K562 (cell line): ENCODE data around the gene GLIPR2. TPM values are rescaled to one million over a fixed set of nuclear protein-coding genes. Genes with fewer than 3 reads are reported as not detected.

Source experiments
- ATAC-seq: fragments of 200-7000 bp; cut with Tn5 transposase; 3 replicates; pipeline ENCODE4 v1.9.1; 2020; ENCODE audit warnings: moderate library complexity
- BruUV-seq: library from RNA; stranded (reverse); fragments of 400-500 nt; replicated peaks from 2 replicates; lab custom pipeline; 2021; lab: Mats Ljungman, UMichigan
- CTCF ChIA-PET: fragments of 300-600 bp; formaldehyde crosslinking; extraction: SDS; loops from one replicate; lab custom pipeline; 2021; ENCODE audit warnings: low intra/inter-chr PET ratio; lab: Yijun Ruan, JAX
- POLR2A ChIA-PET: fragments of 300-600, 350-650 bp; sonication (Branson Sonifier 250); formaldehyde crosslinking; extraction: SDS; loops from one replicate; lab custom pipeline; 2021; ENCODE audit warnings: antibody characterized with exemption, inconsistent platforms; lab: Yijun Ruan, JAX
- DNase-seq, 4 experiments: peaks; one replicate each; pipeline versions ENCODE4 v3.0.0 to v3.0.0-alpha.2; 2011 to 2018; ENCODE audit warnings: low spot score in 3 of 4, mixed read lengths in 3 of 4; ENCODE audit errors: extremely low read depth in 1 of 4
- FAIRE-seq: peaks from 2 replicates; lab custom pipeline; 2011; peaks lifted over from hg19 to GRCh38; lab: Jason Lieb, UNC
- H2AFZ ChIP-seq: 2 replicates; pipeline ENCODE4 v1.6.0; 2011; ENCODE audit warnings: low read depth, low read length, control low read depth, inconsistent platforms
- H3K27ac ChIP-seq: fragments of 200-600 bp; 3 replicates; pipeline ENCODE4 v1.8.0; 2011; ENCODE audit warnings: low read depth, mild to moderate bottlenecking, control low read depth, inconsistent platforms, low read length, moderate library complexity, mixed read lengths; ENCODE audit errors: extremely low read depth
- H3K27me3 ChIP-seq, 2 experiments: fragments of 300-600 bp in 1 of 2; 2 replicates in 1 of 2; 3 replicates in 1 of 2; pipeline versions ENCODE4 v1.6.0 to v1.8.0; 2011; ENCODE audit warnings: inconsistent platforms in 2 of 2, low read length in 2 of 2, mild to moderate bottlenecking in 1 of 2, mixed read lengths in 1 of 2, moderate library complexity in 1 of 2; ENCODE audit not compliant: control insufficient read depth in 2 of 2, insufficient read depth in 2 of 2
- H3K36me3 ChIP-seq: fragments of 300-600 bp; 3 replicates; pipeline ENCODE4 v1.8.0; 2011; ENCODE audit warnings: mild to moderate bottlenecking, low read length, inconsistent platforms; ENCODE audit not compliant: control insufficient read depth, insufficient read depth
- H3K4me1 ChIP-seq, 2 experiments: fragments of 200-600 bp in 1 of 2; replicated peaks in 1 of 2; 2 replicates in 1 of 2; 3 replicates in 1 of 2; pipeline versions ENCODE4 v1.5.1 to v1.8.0; 2011; ENCODE audit warnings: inconsistent platforms in 2 of 2, low read length in 2 of 2, mild to moderate bottlenecking in 1 of 2, mixed read lengths in 1 of 2, moderate library complexity in 1 of 2; ENCODE audit not compliant: control insufficient read depth in 2 of 2, insufficient read depth in 2 of 2
- H3K4me2 ChIP-seq: 2 replicates; pipeline ENCODE4 v1.6.1; 2011; ENCODE audit warnings: low read length, control low read depth, inconsistent platforms, mixed read lengths; ENCODE audit not compliant: insufficient read depth
- H3K4me3 ChIP-seq: fragments of 200-600 bp; sonication (generic), shearing (Covaris generic); 2 replicates; pipeline ENCODE4 v1.5.1; 2016; ENCODE audit warnings: control low read depth, inconsistent platforms
- H3K79me2 ChIP-seq: fragments of 200-600 bp; 3 replicates; pipeline ENCODE4 v1.8.0; 2011; ENCODE audit warnings: low read length, inconsistent platforms; ENCODE audit not compliant: control insufficient read depth, insufficient read depth
- H3K9ac ChIP-seq, 2 experiments: 2 replicates each; pipeline versions ENCODE4 v1.6.0 to v1.6.1; 2011; ENCODE audit warnings: low read depth in 2 of 2, low read length in 2 of 2, control low read depth in 1 of 2, inconsistent platforms in 1 of 2, mild to moderate bottlenecking in 1 of 2, mixed read lengths in 1 of 2; ENCODE audit not compliant: insufficient read depth in 1 of 2
- H3K9me1 ChIP-seq: one replicate; pipeline ENCODE4 v1.6.0; 2011; ENCODE audit warnings: inconsistent platforms, mild to moderate bottlenecking, low read length, moderate library complexity; ENCODE audit not compliant: control insufficient read depth, insufficient read depth
- H3K9me3 ChIP-seq: replicated peaks from 2 replicates; pipeline ENCODE4 v1.5.1; 2011; ENCODE audit warnings: low read depth, low read length, inconsistent platforms; ENCODE audit not compliant: control insufficient read depth, insufficient read depth
- H4K20me1 ChIP-seq: replicated peaks from 2 replicates; pipeline ENCODE4 v1.6.1; 2011; ENCODE audit warnings: low read length, inconsistent platforms, mixed read lengths; ENCODE audit not compliant: control insufficient read depth, insufficient read depth
- PATZ1 ChIP-seq: fragments of 250-450 bp; sonication (Bioruptor Pico); IDR thresholded peaks from 2 replicates; pipeline ENCODE4 v1.5.0; 2020; ENCODE audit warnings: mild to moderate bottlenecking, borderline replicate concordance
- ZHX1 ChIP-seq: fragments of 150-350 bp; conservative IDR thresholded peaks from 2 replicates; pipeline ENCODE4 v1.6.1; 2014; ENCODE audit warnings: low read length
- WGBS: fragments of 100-300 bp; shearing (Covaris generic); methylation state at CpG from one replicate; pipeline ENCODE4 v1.1.6; 2016; ENCODE audit warnings: low coverage, mixed read lengths; ENCODE audit not compliant: insufficient coverage; ENCODE audit errors: missing lambda C conversion rate; 5-methylcytosine and 5-hydroxymethylcytosine counted together
- in situ Hi-C: fragments of 300-500 bp; cut with MboI; formaldehyde crosslinking; loops from 4 replicates; pipeline ENCODE4 v1.15.0; 2018; ENCODE audit warnings: inconsistent platforms, mixed read lengths
- intact Hi-C: fragments of 100-400 bp; cut with micrococcal nuclease; formaldehyde crosslinking; loops from 2 replicates; pipeline ENCODE4 v1.14.2; 2022
- polyA plus RNA-seq, 8 experiments: library from polyadenylated mRNA; depleted of rRNA in 4 of 8; stranded (reverse) in 5 of 8; unstranded in 3 of 8; fragments of >200 nt; fragmentation: Nextera tagmentation in 2 of 8; fragmentation: Illumina TruSeq in 1 of 8; extraction: Ambion mirVana in 2 of 8; extraction: Trizol in 1 of 8; gene quantifications; 2 replicates each; pipeline versions ENCODE4 v1.2.1 to v1.2.3, GENCODE V29; 2011 to 2014; ENCODE audit warnings: inconsistent platforms in 1 of 8, missing spikeins in 1 of 8
- total RNA-seq, 7 experiments: library from RNA; depleted of rRNA in 6 of 7; stranded (reverse); fragments of >200 nt in 6 of 7; fragmentation: Illumina TruSeq in 2 of 7; extraction: Trizol in 2 of 7; gene quantifications; 2 replicates each; pipeline versions ENCODE4 v1.2.1 to v1.2.3, GENCODE V29; 2011 to 2021; ENCODE audit warnings: low replicate concordance in 1 of 7

The GLIPR2 gene
- total and polyA plus RNA-seq, 9 of the 15 experiments (the other 6 are each of a cell fraction or from before 2014, with no cell fraction given), result 1.4 to 8.8 (median 2.9) TPM

- 98% methylated on average over 8 of the region's 8 CpGs for WGBS
- no peak for DNase-seq
- Histone ChIP-seq H3K4me1 (peaks cover 7 to 28% of the 10 kb centered on the region in 2 experiments; a peak in 4 of 5 replicates), H3K27me3 (no peaks in the 10 kb centered on the region), H3K36me3 (peaks cover 93% of the 10 kb centered on the region), H3K27ac (no peak overlapping the region), H3K9me1 (no peaks in the 10 kb centered on the region), H3K9me3 (no peaks in the 10 kb centered on the region), H3K4me3 (no peak overlapping the region), H4K20me1 (peaks cover 6% of the 10 kb centered on the region; the same call in 1 of the 2 replicates), H3K79me2 (peaks cover 31% of the 10 kb centered on the region), H2AFZ (no peak overlapping the region), H3K9ac (no peak overlapping the region), H3K4me2 (no peak overlapping the region)
- no TSS peak for BruUV-seq
- POLR2A ChIA-PET, result no interaction called here
- ATAC-seq, result no peak
- CTCF ChIA-PET, result no interaction called here
- TF ChIP-seq PATZ1 (CRISPR knock-in tag) (no peak), ZHX1 (no peak)
- intact Hi-C loops (no loop called here), in situ Hi-C loops (no loop called here)
- no peak for FAIRE-seq
These were observed 74.2 kb downstream of the GLIPR2 start for GRCh38 chr9:36210722-36211121.
